Tibial nerve (tissue), 4 donors: Measurements from ENCODE around the gene KDM2B. TPM values are rescaled to one million over a fixed set of nuclear protein-coding genes. Genes with fewer than 3 reads are reported as not detected.

Experiments
- DNase-seq, 2 donors: peaks; one replicate each; pipeline ENCODE4 v3.0.0-alpha.2; 2019; ENCODE audit warnings: low spot score in 2 of 2
- H3K27ac ChIP-seq, 4 donors: fragments of 200-600 bp; sonication (generic) in 3 of 4; one replicate each; pipeline ENCODE4 v1.5.1; 2017 to 2019; ENCODE audit warnings: mild to moderate bottlenecking in 1 of 4
- H3K27me3 ChIP-seq, 2 donors: fragments of 200-600 bp; sonication (generic) in 1 of 2; one replicate each; pipeline versions ENCODE4 v1.5.1 to v1.6.0; 2017 to 2019
- H3K36me3 ChIP-seq, 3 donors: fragments of 200-600 bp; sonication (generic); one replicate each; pipeline ENCODE4 v1.5.1; 2018 to 2019
- H3K4me1 ChIP-seq, 4 donors: fragments of 200-600 bp; sonication (generic) in 3 of 4; one replicate each; pipeline ENCODE4 v1.5.1; 2017 to 2019
- H3K4me3 ChIP-seq, 4 donors: fragments of 200-600 bp; sonication (generic) in 3 of 4; one replicate each; pipeline ENCODE4 v1.5.1; 2017 to 2019; ENCODE audit warnings: mild to moderate bottlenecking in 1 of 4, moderate library complexity in 1 of 4
- H3K9me3 ChIP-seq, 4 donors: fragments of 200-600 bp; sonication (generic) in 3 of 4; one replicate each; pipeline ENCODE4 v1.5.1; 2017 to 2019
- EP300 ChIP-seq, 2 donors: sonication (generic); formaldehyde crosslinking; IDR thresholded peaks; one replicate each; pipeline ENCODE4 v1.6.1; 2017; ENCODE audit warnings: antibody characterized with exemption in 2 of 2, mild to moderate bottlenecking in 1 of 2
- POLR2A ChIP-seq, 2 donors: fragments of 450-650 bp; IDR thresholded peaks; one replicate each; pipeline ENCODE4 v1.6.1; 2017; ENCODE audit warnings: antibody characterized with exemption in 2 of 2, mild to moderate bottlenecking in 2 of 2, moderate library complexity in 2 of 2
- WGBS, 2 donors: methylation state at CpG; one replicate each; pipeline ENCODE4 v1.1.5; 2018; 5-methylcytosine and 5-hydroxymethylcytosine counted together
- total RNA-seq, 4 donors: library from RNA; depleted of rRNA; stranded (reverse); fragments of >200 nt; gene quantifications; one replicate each; pipeline ENCODE4 v1.1.0, GENCODE V29; 2016
- TF ChIP-seq, protein P1 (sequence below), 5 experiments: fragments of 200-600 bp in 3 of 5; fragments of 450-650 bp in 2 of 5; sonication (generic) in 3 of 5; IDR thresholded peaks; one replicate each; pipeline ENCODE4 v1.5.1; 2016 to 2019; ENCODE audit warnings: antibody characterized with exemption in 5 of 5, mild to moderate bottlenecking in 3 of 5, moderate library complexity in 2 of 5

Gene KDM2B
- total RNA-seq, 4 donors from 2014 or later, result 15.5 to 32.2 (median 20.8) TPM

DNA sequence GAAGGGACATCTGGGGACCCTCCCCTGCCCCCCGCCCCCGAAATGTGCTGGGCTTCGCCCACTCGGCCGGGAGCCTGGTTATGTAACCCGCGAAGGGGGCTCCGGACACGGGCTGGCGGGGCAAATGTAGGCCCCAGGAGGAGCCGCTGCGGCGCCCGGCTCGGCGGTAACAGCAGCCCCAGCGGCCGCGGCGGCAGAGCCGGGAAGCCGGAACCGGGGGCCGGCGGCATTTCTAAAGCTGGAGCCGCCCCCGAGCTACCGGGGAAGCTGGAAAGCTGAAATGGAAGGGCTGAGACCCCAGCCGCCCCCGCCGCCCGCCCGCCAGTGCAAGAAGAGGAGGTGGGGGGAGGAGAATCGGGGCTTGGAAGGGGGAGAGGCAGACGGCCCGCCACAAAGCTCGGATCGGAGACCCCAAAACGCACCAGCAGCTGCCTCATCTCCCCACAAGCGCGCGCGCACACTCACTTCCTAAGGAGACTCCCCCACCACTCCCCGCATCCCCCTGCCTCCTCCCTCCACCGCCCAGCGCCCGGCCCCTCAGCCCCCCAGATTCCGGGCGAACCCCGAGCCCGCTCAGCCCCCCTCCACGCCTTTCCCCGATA, 1.5 kb downstream of the KDM2B start:
- H3K27me3 ChIP-seq, result no peaks in the 10 kb centered on the region
- H3K36me3 ChIP-seq, result peaks cover 0 to 14% (median 0%) of the 10 kb centered on the region in 3 donors
- WGBS, 2 donors, result 0 to 1% methylated on average over 24 to 45 of the region's 53 CpGs
- DNase-seq, result peak; percentile 18 to 25
- TF ChIP-seq, protein P1, sequence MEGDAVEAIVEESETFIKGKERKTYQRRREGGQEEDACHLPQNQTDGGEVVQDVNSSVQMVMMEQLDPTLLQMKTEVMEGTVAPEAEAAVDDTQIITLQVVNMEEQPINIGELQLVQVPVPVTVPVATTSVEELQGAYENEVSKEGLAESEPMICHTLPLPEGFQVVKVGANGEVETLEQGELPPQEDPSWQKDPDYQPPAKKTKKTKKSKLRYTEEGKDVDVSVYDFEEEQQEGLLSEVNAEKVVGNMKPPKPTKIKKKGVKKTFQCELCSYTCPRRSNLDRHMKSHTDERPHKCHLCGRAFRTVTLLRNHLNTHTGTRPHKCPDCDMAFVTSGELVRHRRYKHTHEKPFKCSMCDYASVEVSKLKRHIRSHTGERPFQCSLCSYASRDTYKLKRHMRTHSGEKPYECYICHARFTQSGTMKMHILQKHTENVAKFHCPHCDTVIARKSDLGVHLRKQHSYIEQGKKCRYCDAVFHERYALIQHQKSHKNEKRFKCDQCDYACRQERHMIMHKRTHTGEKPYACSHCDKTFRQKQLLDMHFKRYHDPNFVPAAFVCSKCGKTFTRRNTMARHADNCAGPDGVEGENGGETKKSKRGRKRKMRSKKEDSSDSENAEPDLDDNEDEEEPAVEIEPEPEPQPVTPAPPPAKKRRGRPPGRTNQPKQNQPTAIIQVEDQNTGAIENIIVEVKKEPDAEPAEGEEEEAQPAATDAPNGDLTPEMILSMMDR (IDR thresholded peaks at IDR 0.05), result no peak
- TF ChIP-seq EP300 (IDR thresholded peaks at IDR 0.05) (no peak), POLR2A (IDR thresholded peaks at IDR 0.05) (no peak)
- H3K9me3 ChIP-seq, result no peaks in the 10 kb centered on the region
- peaks cover 0 to 60% (median 37%) of the 10 kb centered on the region in 4 donors for H3K4me1 ChIP-seq
- H3K4me3 ChIP-seq, result peak overlapping the region; percentile 57 to 81 (median 66)
- H3K27ac ChIP-seq, result peak overlapping the region; percentile 79 to 94 (median 88)

DNA sequence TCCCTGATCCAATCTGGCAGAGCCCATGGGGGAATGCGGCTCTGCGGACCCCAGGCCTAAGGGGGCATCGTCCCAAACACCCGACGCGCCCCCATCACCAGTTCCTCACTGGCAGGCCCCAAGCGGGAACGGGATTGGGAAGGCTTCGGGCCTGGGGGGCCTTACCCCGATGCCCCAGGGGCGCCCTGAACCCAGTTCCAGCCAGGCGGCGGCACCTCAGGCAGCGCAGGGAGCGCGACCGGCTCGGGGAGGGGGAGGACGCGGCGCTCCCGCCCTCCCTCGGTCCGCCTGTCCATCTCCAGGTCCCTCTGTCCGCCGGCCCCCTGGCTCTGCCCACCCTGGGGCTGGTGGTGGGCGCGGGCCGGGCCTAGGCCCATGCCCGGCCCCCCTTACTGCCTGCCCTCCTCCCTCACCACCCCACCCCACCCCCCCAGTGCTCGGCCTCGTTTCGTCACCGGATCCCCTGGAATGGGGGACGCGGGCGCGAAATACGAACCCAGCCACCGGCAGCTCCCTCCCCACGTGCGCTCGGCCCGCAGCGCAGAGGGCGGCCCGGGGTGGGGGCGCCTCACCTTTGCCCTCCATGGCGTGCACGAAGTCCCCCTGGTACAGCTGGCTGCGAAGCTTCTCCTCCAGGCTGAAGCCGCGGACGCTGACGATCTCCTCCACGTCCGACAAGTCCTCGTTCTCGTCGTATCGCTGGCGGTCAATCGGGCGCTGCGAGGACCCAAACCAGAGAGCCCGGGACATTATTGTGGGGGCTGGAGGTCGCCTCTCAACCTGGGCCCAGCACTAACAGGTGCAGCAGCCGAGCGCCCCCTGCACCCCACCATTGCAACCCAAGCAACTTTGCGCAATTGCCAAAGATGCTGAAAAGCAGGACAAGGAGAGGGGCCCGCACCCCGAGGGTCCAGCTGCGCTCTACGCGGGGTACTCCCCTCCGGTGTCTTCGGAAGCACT, 2.3 kb downstream of the KDM2B start:
- peaks cover 0 to 60% (median 37%) of the 10 kb centered on the region in 4 donors for H3K4me1 ChIP-seq
- peak in 1 of 2 donors; percentile 19 for DNase-seq
- no peaks in the 10 kb centered on the region for H3K9me3 ChIP-seq

DNA sequence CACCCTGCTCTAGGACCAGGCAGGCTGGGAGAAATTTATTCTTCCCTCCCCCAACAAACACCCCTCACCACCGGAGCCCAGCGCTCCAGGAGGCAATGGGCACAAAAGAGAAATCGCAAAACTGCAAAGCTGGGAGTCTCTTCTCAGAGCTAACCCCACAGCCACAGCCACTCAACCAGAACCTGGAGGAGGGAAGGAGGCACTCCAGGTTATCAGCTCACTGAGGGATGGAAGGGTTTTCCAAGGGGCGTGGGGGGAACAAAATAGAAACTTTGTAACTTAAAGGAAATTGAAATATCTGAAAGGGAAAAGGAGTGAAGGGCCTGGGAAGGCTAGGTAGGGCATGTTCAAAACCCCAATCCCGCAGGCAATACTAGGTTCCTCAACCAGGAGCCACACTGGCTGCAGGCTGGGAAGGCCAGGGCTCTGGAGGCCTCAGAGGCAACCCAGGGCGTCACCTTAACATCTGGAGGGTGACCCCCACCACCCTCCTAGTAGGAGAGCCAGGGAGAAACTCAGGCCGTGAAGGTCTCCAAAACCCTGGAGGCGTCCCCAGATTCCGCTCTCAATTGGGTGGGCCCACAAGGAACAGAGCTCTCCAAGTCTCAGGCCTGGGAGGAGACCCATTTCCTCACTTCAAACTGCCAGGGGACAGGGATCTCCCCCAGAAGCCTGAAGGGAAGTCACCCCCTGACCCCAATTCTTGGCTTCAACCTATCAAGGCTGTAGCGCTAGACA, 3.2 kb downstream of the KDM2B start:
- DNase-seq, result no peak
- Histone ChIP-seq H3K27me3 (no peaks in the 10 kb centered on the region), H3K27ac (peak overlapping the region; percentile 79 to 94 (median 88)), H3K4me3 (peak overlapping the region in 2 of 4 donors; percentile 66 to 81), H3K36me3 (peaks cover 0 to 22% (median 0%) of the 10 kb centered on the region in 3 donors), H3K9me3 (no peaks in the 10 kb centered on the region), H3K4me1 (peaks cover 0 to 54% (median 36%) of the 10 kb centered on the region in 4 donors)
- WGBS, 2 donors, result 73 to 75% methylated on average over 10 of the region's 10 CpGs
- TF ChIP-seq POLR2A (IDR thresholded peaks at IDR 0.05), result no peak
- TF ChIP-seq EP300 (IDR thresholded peaks at IDR 0.05), result no peak
- TF ChIP-seq, protein P1 (IDR thresholded peaks at IDR 0.05), result no peak

More for the DNA sequence above, 2.3 kb downstream of the KDM2B start:
- peak overlapping the region; percentile 57 to 81 (median 66) for H3K4me3 ChIP-seq
- TF ChIP-seq, protein P1 (IDR thresholded peaks at IDR 0.05), result no peak
- TF ChIP-seq EP300 (IDR thresholded peaks at IDR 0.05) (no peak), POLR2A (IDR thresholded peaks at IDR 0.05) (no peak)
- 3 to 10% methylated on average over 30 to 32 of the region's 77 CpGs for WGBS, 2 donors
- no peaks in the 10 kb centered on the region for H3K27me3 ChIP-seq
- peaks cover 0 to 19% (median 0%) of the 10 kb centered on the region in 3 donors for H3K36me3 ChIP-seq
- H3K27ac ChIP-seq, result peak overlapping the region; percentile 79 to 94 (median 88)

DNA sequence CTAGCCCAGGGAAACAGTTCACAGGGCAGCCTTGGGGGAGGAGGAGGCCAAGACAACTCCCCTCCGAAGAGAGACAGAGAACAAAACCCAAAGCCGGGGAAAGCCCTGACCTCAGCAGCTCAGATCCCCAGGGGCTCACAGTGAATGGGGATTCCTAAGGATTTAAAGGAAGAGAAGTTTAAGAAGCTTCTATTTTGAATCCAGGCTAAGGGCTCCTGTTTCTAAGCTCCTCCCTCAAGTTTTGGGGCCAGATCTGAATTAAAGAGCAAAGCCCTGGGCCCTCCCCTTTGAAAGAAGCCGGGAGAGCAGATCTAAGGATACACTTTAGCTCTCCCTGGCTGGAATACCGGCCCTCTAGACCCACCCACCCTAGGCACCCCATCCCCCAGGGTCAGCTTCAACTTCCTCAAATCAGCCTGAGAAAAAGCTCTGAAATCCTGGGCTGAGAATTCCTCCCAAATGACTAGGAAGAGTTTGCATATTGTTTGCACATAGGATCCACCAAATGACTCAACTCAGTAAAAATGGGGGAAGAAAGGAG, 3.9 kb downstream of the KDM2B start:
- Histone ChIP-seq H3K4me1 (peaks cover 0 to 47% (median 31%) of the 10 kb centered on the region in 4 donors), H3K36me3 (peaks cover 0 to 28% (median 0%) of the 10 kb centered on the region in 3 donors), H3K9me3 (no peaks in the 10 kb centered on the region), H3K4me3 (no peak overlapping the region), H3K27me3 (no peaks in the 10 kb centered on the region), H3K27ac (peak overlapping the region; percentile 51 to 94 (median 88))
- DNase-seq, result peak in 1 of 2 donors; percentile 10
- TF ChIP-seq, protein P1 (IDR thresholded peaks at IDR 0.05), result no peak
- TF ChIP-seq EP300 (IDR thresholded peaks at IDR 0.05) (no peak), POLR2A (IDR thresholded peaks at IDR 0.05) (no peak)
- WGBS, 2 donors, result 5 to 15% methylated on average over 4 of the region's 4 CpGs
